Testis (tissue), 2 donors: ENCODE data around the gene KCNJ4.

Experiments
- POLR2A ChIP-seq: fragments of 450-650 bp; IDR thresholded peaks from one replicate; pipeline ENCODE4 v1.6.1; 2017; ENCODE audit warnings: antibody characterized with exemption, mild to moderate bottlenecking, moderate library complexity
- TF ChIP-seq, protein P1 (sequence below), 3 experiments: fragments of 450-650 bp in 2 of 3; fragments of 200-600 bp in 1 of 3; sonication (generic) in 1 of 3; IDR thresholded peaks; one replicate each; pipeline ENCODE4 v1.5.1; 2016 to 2019; ENCODE audit warnings: antibody characterized with exemption in 3 of 3, mild to moderate bottlenecking in 2 of 3, moderate library complexity in 1 of 3

DNA sequence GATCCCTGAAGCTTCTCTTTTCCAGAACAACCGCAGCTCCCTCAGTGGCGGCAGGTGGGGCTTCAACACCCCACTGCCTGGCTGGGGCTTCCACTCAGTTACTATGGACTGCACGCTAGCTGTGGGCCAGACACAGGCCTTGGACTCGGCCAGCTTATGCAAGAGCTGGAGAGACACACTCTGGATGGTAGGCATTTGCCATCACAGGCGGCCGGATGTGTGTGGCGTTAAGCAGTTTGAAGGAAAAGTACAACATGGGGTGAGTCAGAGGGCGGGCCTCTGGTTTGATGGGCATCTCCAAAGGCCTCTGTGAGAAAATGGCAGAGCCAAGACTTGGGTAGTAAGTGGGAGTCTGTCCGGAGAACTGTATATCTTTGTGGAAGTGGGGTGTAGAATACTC is 17.6 kb downstream of the KCNJ4 start:
- TF ChIP-seq, protein P1, sequence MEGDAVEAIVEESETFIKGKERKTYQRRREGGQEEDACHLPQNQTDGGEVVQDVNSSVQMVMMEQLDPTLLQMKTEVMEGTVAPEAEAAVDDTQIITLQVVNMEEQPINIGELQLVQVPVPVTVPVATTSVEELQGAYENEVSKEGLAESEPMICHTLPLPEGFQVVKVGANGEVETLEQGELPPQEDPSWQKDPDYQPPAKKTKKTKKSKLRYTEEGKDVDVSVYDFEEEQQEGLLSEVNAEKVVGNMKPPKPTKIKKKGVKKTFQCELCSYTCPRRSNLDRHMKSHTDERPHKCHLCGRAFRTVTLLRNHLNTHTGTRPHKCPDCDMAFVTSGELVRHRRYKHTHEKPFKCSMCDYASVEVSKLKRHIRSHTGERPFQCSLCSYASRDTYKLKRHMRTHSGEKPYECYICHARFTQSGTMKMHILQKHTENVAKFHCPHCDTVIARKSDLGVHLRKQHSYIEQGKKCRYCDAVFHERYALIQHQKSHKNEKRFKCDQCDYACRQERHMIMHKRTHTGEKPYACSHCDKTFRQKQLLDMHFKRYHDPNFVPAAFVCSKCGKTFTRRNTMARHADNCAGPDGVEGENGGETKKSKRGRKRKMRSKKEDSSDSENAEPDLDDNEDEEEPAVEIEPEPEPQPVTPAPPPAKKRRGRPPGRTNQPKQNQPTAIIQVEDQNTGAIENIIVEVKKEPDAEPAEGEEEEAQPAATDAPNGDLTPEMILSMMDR (IDR thresholded peaks at IDR 0.05): no peak
- no peak for TF ChIP-seq POLR2A
